Neutrophil (primary cell): Measurements from ENCODE around the gene ABHD2.

ENCODE experiments used
- H3K27ac ChIP-seq: fragments of 200-600 bp; sonication (generic); 2 replicates; pipeline ENCODE4 v1.5.1; 2016; ENCODE audit warnings: mild to moderate bottlenecking, moderate library complexity
- H3K27me3 ChIP-seq: fragments of 200-600 bp; sonication (generic); 2 replicates; pipeline ENCODE4 v1.6.0; 2016; ENCODE audit warnings: mild to moderate bottlenecking
- H3K36me3 ChIP-seq: fragments of 200-600 bp; sonication (generic); 2 replicates; pipeline ENCODE4 v1.5.1; 2017
- H3K4me1 ChIP-seq, 2 experiments: fragments of 200-600 bp in 1 of 2; sonication (generic) in 1 of 2; 1 replicate in 1 of 2; 2 replicates in 1 of 2; pipeline versions ENCODE4 v1.5.1 to v1.6.1; 2013 to 2016; ENCODE audit warnings: low read depth in 1 of 2, low read length in 1 of 2, mild to moderate bottlenecking in 1 of 2, moderate library complexity in 1 of 2; ENCODE audit not compliant: control insufficient read depth in 1 of 2, insufficient read depth in 1 of 2
- H3K4me3 ChIP-seq, 2 experiments: fragments of 200-600 bp in 1 of 2; sonication (generic) in 1 of 2; 1 replicate in 1 of 2; 2 replicates in 1 of 2; pipeline ENCODE4 v1.5.1; 2013 to 2016; ENCODE audit warnings: low read depth in 1 of 2, low read length in 1 of 2, mild to moderate bottlenecking in 1 of 2, moderate library complexity in 1 of 2
- H3K9me3 ChIP-seq: fragments of 200-600 bp; sonication (generic); 2 replicates; pipeline ENCODE4 v1.5.1; 2016
- TF ChIP-seq, protein P1 (sequence below): fragments of 200-600 bp; sonication (generic); IDR thresholded peaks from 2 replicates; pipeline ENCODE4 v1.5.1; 2016; ENCODE audit warnings: antibody characterized with exemption

The ABHD2 gene

DNA sequence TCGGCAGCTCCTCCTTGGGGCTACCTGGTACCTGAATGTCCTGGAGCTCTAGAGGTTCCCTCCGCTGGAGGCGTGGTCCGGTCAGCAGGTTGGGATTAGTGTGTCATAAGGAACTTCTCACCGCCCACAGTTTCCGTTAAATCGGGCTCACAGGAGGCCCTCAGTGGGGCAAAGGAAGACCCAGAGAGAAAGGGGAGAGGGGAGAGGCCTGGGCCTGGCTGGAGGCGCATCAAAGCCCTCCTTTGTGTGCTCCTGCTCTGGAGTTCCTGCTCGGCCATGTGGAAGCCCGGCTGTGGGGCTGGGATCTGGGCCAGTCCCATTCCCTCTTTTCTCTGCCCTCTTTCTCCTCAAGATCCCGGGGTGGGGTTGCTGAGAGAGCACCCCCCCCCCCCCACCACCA, 133.3 kb downstream of the ABHD2 start, which contains the start of gene RLBP1:
RLBP1 (minus strand) TSS at position 37 of the 400 bp plus-strand sequence. CDS start 2,604 bp downstream, outside the sequence.
- Histone ChIP-seq H3K27ac (no peak within 1 kb of the TSS), H3K36me3 (no peaks in the 10 kb centered on the region), H3K9me3 (no peaks in the 10 kb centered on the region), H3K4me1 (no peaks in the 10 kb centered on the region), H3K27me3 (no peaks in the 10 kb centered on the region), H3K4me3 (no peak within 1 kb of the TSS)
- TF ChIP-seq, protein P1, sequence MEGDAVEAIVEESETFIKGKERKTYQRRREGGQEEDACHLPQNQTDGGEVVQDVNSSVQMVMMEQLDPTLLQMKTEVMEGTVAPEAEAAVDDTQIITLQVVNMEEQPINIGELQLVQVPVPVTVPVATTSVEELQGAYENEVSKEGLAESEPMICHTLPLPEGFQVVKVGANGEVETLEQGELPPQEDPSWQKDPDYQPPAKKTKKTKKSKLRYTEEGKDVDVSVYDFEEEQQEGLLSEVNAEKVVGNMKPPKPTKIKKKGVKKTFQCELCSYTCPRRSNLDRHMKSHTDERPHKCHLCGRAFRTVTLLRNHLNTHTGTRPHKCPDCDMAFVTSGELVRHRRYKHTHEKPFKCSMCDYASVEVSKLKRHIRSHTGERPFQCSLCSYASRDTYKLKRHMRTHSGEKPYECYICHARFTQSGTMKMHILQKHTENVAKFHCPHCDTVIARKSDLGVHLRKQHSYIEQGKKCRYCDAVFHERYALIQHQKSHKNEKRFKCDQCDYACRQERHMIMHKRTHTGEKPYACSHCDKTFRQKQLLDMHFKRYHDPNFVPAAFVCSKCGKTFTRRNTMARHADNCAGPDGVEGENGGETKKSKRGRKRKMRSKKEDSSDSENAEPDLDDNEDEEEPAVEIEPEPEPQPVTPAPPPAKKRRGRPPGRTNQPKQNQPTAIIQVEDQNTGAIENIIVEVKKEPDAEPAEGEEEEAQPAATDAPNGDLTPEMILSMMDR = no peak

DNA sequence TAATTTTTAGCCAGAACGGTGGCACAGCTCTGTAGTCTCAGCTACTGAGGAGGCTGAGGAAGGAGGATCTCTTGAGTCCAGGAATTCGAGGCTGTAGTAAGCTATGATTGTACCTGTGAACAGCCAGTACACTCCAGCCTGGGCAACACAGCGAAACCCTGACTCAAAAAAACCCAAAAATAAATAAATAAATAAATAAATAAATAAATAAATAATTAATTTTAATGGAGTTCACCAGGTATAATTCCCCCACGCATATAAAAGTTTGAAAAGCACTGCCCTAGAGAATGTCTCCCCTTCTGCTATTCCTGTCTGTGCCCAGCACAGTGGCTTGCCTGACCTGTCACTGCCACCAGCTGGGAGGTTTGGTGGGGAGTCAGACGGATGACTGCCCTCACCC, 137.3 kb downstream of the ABHD2 start:
- H3K36me3 ChIP-seq = no peaks in the 10 kb centered on the region
- H3K4me3 ChIP-seq = no peak overlapping the region
- H3K27ac ChIP-seq = no peak overlapping the region
- TF ChIP-seq, protein P1 = no peak
- no peaks in the 10 kb centered on the region for H3K4me1 ChIP-seq
- H3K9me3 ChIP-seq = no peaks in the 10 kb centered on the region
- H3K27me3 ChIP-seq = no peaks in the 10 kb centered on the region

DNA sequence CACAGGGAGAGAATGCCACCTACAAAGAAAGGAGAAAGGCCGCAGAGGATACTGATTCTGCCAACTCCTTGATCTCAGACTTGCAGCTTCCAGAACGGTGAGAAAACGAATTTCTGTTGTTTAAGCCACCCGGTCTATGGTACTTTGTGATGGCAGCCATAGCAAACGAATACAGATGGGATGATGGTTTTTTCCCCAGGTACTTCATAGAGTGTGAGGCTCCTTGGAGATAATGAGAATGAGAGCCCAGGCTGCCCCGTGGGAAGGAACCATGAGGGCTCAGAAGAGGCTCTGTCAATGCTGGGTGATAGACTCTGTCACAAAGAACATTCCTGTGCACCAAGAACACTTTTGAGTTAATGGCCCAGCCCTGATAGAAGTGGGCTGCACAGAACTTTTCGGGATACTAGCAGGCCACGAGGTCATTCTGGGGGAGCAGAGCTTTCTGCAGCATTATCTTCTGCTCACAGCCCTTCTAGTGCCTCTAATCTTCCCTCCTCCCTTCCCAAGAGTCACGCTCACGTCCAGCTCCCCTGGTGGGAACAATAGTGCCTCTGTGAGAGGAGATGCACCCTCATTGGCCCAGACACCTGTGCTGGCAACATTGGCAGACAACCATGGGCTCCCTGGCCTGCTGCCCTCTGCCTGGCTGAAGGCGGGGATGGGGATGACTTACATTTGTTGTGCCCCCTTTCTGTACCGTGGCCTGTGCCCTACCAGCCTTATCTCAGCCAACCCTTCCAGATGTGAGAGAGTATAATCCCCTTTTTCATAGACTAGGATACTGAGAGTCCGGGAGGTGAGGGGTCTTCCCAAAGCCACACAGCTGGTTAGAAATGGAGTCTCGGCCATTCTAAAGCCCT, 138.3 kb downstream of the ABHD2 start:
- Histone ChIP-seq H3K36me3 (no peaks in the 10 kb centered on the region), H3K27ac (no peak overlapping the region), H3K27me3 (no peaks in the 10 kb centered on the region), H3K4me1 (no peaks in the 10 kb centered on the region), H3K9me3 (no peaks in the 10 kb centered on the region), H3K4me3 (no peak overlapping the region)
- TF ChIP-seq, protein P1 = no peak

DNA sequence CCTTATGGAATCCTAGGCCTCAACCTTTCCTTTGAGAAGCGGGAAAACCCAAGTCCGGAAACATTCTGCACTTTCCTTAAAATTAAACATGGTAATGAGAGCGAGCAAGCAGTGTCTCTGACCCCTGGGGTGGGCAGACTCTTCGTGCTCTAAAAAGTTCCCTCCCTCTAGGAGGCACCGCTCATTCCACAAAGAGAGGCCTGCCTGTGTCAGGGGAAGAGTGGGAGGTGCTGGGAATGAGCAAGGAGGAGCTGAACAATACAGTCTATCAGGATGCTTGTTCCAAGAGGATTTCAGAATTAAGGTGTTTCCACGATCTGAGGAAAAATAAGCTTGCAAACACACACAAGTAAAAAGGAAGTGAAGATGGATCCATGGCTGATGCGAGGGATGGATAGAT, 139.2 kb downstream of the ABHD2 start:
- H3K27ac ChIP-seq = no peak overlapping the region
- TF ChIP-seq, protein P1 = no peak
- no peaks in the 10 kb centered on the region for H3K9me3 ChIP-seq
- no peaks in the 10 kb centered on the region for H3K4me1 ChIP-seq
- H3K27me3 ChIP-seq = peaks cover 6% of the 10 kb centered on the region
- H3K36me3 ChIP-seq = no peaks in the 10 kb centered on the region
- H3K4me3 ChIP-seq = no peak overlapping the region

DNA sequence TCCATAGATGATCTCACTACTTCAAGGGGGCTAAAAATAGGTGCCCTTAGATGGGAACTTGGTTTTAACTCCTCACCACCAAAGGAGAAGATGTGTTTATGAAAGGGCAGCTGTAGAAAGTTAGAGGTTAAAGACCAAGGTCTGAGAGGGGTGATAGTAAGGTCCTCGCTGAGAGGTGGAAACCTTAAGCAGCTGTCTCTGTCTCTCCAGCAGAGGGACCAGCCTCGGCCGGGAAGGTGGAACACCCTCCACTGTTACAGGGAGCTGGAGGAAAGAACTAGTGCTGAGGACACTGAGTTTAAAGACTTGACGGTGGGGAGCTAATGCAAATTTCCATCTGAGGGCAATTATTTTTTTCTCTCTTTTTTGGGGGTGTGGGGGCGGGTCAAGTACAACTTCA, 142.0 kb downstream of the ABHD2 start:
- peaks cover 26% of the 10 kb centered on the region for H3K27me3 ChIP-seq
- no peaks in the 10 kb centered on the region for H3K4me1 ChIP-seq
- H3K9me3 ChIP-seq = no peaks in the 10 kb centered on the region
- no peaks in the 10 kb centered on the region for H3K36me3 ChIP-seq
- no peak overlapping the region for H3K27ac ChIP-seq
- TF ChIP-seq, protein P1 = no peak
- H3K4me3 ChIP-seq = no peak overlapping the region
